Astrocyte (in vitro differentiated cells and primary cell): ENCODE results near the gene KIFBP.

Experiments used
- EZH2 ChIP-seq: IDR thresholded peaks from 2 replicates; pipeline ENCODE4 v1.6.1; 2012; ENCODE audit warnings: mild to moderate bottlenecking, low read length, inconsistent platforms; ENCODE audit not compliant: insufficient read depth
- TF ChIP-seq, protein P1 (sequence below): IDR thresholded peaks from 2 replicates; pipeline ENCODE4 v1.5.1; 2011; ENCODE audit warnings: low read depth, mild to moderate bottlenecking, inconsistent platforms, low read length, moderate library complexity; ENCODE audit not compliant: insufficient read depth

DNA sequence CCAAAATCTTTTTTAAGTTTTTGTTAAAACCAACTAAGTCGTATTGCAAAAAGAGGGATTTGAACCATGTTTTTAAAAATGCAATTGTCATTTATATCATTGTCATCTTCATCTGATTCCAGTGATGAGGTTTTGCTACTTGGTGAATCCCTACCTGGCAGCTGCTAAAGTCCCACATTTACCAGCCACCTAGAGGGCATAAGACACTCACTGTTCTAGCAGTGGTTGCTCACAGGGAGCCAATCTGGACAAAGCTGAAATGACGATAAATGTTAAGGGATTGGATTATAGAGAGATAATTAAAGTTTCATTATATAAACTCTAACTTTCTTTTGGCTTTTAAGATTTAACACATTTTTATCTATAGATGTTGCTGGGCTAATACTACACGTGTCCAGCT lies 18.7 kb downstream of the KIFBP start:
- TF ChIP-seq, protein P1, sequence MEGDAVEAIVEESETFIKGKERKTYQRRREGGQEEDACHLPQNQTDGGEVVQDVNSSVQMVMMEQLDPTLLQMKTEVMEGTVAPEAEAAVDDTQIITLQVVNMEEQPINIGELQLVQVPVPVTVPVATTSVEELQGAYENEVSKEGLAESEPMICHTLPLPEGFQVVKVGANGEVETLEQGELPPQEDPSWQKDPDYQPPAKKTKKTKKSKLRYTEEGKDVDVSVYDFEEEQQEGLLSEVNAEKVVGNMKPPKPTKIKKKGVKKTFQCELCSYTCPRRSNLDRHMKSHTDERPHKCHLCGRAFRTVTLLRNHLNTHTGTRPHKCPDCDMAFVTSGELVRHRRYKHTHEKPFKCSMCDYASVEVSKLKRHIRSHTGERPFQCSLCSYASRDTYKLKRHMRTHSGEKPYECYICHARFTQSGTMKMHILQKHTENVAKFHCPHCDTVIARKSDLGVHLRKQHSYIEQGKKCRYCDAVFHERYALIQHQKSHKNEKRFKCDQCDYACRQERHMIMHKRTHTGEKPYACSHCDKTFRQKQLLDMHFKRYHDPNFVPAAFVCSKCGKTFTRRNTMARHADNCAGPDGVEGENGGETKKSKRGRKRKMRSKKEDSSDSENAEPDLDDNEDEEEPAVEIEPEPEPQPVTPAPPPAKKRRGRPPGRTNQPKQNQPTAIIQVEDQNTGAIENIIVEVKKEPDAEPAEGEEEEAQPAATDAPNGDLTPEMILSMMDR, result no peak
- no peak for TF ChIP-seq EZH2
